ENCODE data around the gene GPR15. TPM values are rescaled to one million over a fixed set of nuclear protein-coding genes. Genes with fewer than 3 reads are reported as not detected.
A peak's percentile ranks its signal among the peaks of the same experiment; 100 is the strongest.

The GPR15 gene
- total and polyA plus RNA-seq, 10 of the 15 experiments (the other 5 are each of a cell fraction or from before 2014, with no cell fraction given): 70.7 to 150 (median 115) TPM

DNA sequence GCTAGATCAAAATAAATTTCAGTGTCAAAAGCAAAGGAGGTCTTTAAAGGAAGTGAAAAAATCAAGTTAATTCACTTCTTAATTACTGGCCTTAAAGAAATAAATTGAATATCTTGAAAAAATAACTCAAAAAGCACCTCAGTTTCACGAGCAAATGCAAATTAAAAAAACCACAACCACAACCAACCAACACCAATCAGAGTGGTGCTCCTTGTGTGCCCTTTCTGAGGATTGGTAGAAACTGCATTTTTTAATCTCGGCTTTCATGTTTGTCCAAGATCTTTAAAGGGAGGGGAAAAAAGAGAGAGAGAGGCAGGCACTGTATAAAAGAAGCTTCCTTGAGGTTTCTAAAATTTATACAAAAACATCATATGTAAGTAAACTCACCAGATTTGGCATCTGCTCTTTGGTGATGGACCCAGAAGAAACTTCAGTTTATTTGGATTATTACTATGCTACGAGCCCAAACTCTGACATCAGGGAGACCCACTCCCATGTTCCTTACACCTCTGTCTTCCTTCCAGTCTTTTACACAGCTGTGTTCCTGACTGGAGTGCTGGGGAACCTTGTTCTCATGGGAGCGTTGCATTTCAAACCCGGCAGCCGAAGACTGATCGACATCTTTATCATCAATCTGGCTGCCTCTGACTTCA is at the start of gene GPR15 (continued):
- TF ChIP-seq PRDM15 (CRISPR knock-in tag; IDR thresholded peaks at IDR 0.05) (no peak), ZBED1 (IDR thresholded peaks at IDR 0.05; ENCODE audit: borderline replicate concordance) (peak; percentile 63; the same call in 1 of the 2 replicates), BCL11A (IDR thresholded peaks at IDR 0.05; ENCODE audit: low read depth, low read length) (no peak), MXI1 (IDR thresholded peaks at IDR 0.05; ENCODE audit: low read depth, low read length) (peak; percentile 82), ZNF24 (IDR thresholded peaks at IDR 0.05) (no peak), YY1 (IDR thresholded peaks at IDR 0.05; ENCODE audit: low read depth, low read length) (no peak), TCF7 (IDR thresholded peaks at IDR 0.05; ENCODE audit: borderline replicate concordance) (0 out of 2 replicates have a peak, but pooled peaks have one; percentile 8), IKZF2 (IDR thresholded peaks at IDR 0.05) (peak; percentile 28 to 59; a peak in 3 of 4 replicates), GATAD2B (conservative IDR thresholded peaks at IDR 0.05; ENCODE audit: low read depth) (no peak; the same call in 1 of the 2 replicates), ZBTB40 (IDR thresholded peaks at IDR 0.05; ENCODE audit: borderline replicate concordance) (no peak), HDAC2 (IDR thresholded peaks at IDR 0.05) (no peak), ZNF622 (IDR thresholded peaks at IDR 0.05) (no peak), YBX1 (IDR thresholded peaks at IDR 0.05) (no peak), ZSCAN29 (IDR thresholded peaks at IDR 0.05) (no peak), POU2F2 (IDR thresholded peaks at IDR 0.05; ENCODE audit: borderline replicate concordance, low read depth, low read length) (peak; percentile 93; the same call in 2 of the 3 replicates), CREM (IDR thresholded peaks at IDR 0.05; ENCODE audit: low read depth) (no peak), HDGF (IDR thresholded peaks at IDR 0.05) (0 out of 2 replicates have a peak, but pooled peaks have one; percentile 3)
- TF ChIP-seq, protein P1, sequence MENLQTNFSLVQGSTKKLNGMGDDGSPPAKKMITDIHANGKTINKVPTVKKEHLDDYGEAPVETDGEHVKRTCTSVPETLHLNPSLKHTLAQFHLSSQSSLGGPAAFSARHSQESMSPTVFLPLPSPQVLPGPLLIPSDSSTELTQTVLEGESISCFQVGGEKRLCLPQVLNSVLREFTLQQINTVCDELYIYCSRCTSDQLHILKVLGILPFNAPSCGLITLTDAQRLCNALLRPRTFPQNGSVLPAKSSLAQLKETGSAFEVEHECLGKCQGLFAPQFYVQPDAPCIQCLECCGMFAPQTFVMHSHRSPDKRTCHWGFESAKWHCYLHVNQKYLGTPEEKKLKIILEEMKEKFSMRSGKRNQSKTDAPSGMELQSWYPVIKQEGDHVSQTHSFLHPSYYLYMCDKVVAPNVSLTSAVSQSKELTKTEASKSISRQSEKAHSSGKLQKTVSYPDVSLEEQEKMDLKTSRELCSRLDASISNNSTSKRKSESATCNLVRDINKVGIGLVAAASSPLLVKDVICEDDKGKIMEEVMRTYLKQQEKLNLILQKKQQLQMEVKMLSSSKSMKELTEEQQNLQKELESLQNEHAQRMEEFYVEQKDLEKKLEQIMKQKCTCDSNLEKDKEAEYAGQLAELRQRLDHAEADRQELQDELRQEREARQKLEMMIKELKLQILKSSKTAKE (IDR thresholded peaks at IDR 0.05; ENCODE audit: low read depth, poor library complexity, severe bottlenecking): peak; percentile 42
- TF ChIP-seq, protein P2, sequence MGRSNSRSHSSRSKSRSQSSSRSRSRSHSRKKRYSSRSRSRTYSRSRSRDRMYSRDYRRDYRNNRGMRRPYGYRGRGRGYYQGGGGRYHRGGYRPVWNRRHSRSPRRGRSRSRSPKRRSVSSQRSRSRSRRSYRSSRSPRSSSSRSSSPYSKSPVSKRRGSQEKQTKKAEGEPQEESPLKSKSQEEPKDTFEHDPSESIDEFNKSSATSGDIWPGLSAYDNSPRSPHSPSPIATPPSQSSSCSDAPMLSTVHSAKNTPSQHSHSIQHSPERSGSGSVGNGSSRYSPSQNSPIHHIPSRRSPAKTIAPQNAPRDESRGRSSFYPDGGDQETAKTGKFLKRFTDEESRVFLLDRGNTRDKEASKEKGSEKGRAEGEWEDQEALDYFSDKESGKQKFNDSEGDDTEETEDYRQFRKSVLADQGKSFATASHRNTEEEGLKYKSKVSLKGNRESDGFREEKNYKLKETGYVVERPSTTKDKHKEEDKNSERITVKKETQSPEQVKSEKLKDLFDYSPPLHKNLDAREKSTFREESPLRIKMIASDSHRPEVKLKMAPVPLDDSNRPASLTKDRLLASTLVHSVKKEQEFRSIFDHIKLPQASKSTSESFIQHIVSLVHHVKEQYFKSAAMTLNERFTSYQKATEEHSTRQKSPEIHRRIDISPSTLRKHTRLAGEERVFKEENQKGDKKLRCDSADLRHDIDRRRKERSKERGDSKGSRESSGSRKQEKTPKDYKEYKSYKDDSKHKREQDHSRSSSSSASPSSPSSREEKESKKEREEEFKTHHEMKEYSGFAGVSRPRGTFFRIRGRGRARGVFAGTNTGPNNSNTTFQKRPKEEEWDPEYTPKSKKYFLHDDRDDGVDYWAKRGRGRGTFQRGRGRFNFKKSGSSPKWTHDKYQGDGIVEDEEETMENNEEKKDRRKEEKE (IDR thresholded peaks at IDR 0.05): no peak

Data from GM12878 (cell line).